ENCODE measurements around the gene KANK3. TPM values are rescaled to one million over a fixed set of nuclear protein-coding genes. Genes with fewer than 3 reads are reported as not detected.
A peak's percentile ranks its signal among the peaks of the same experiment; 100 is the strongest.

Gene KANK3
- total RNA-seq, 1 donor from 2014 or later: 2.9 TPM

GRCh38 chr19:8389891-8390616, 47.0 kb upstream of the KANK3 start, which contains the start of gene RAB11B:
Gene RAB11B, plus strand, starts transcription at chr19:8390360. Its CDS starts 57 bp downstream, at chr19:8390417.
- FAIRE-seq (peak; percentile 94), DNase-seq (ENCODE audit: low read depth) (peak; percentile 100)
- Mint-ChIP-seq H3K36me3 (ENCODE audit: low read depth, unreplicated experiment) (peaks cover 16% of the 10 kb centered on the region), H3K9me3 (ENCODE audit: unreplicated experiment) (peaks cover 3% of the 10 kb centered on the region), H3K27me3 (ENCODE audit: low read depth, unreplicated experiment) (no peaks in the 10 kb centered on the region), H3K27ac (ENCODE audit: unreplicated experiment) (peak within 1 kb of the TSS; percentile 90), H3K4me1 (ENCODE audit: low read depth, unreplicated experiment) (peaks cover 10% of the 10 kb centered on the region), H3K4me3 (ENCODE audit: unreplicated experiment) (peak within 1 kb of the TSS; percentile 93)
- no peak for TF ChIP-seq CTCF (IDR thresholded peaks at IDR 0.05; ENCODE audit: insufficient read depth, low read depth, low read length)
- TF ChIP-seq EZH2 (IDR thresholded peaks at IDR 0.05; ENCODE audit: insufficient read depth, low read length): no peak
- Histone ChIP-seq H2AFZ (ENCODE audit: low read depth, low read length) (peak within 1 kb of the TSS; percentile 64), H3K36me3 (ENCODE audit: insufficient read depth, low read length) (no peaks in the 10 kb centered on the region), H3K27ac (ENCODE audit: low read depth, low read length) (peak within 1 kb of the TSS; percentile 97), H3K9ac (ENCODE audit: low read length) (peak within 1 kb of the TSS; percentile 99), H3K27me3 (ENCODE audit: insufficient read depth, low read length) (no peaks in the 10 kb centered on the region), H3K4me1 (ENCODE audit: insufficient read depth, low read length) (peaks cover 10% of the 10 kb centered on the region), H3K4me3 (ENCODE audit: insufficient read depth, low read depth, low read length) (peak within 1 kb of the TSS; percentile 75), H3K9me3 (ENCODE audit: insufficient read depth, low read depth, low read length) (no peaks in the 10 kb centered on the region), H3K4me2 (ENCODE audit: low read length) (peak within 1 kb of the TSS; percentile 82), H3K79me2 (ENCODE audit: insufficient read depth, low read length) (peaks cover 45% of the 10 kb centered on the region), H4K20me1 (ENCODE audit: insufficient read depth, low read length) (peaks cover 41% of the 10 kb centered on the region)

GRCh38 chr19:8388612-8388958, 45.5 kb upstream of the KANK3 start:
- H3K27ac Mint-ChIP-seq (ENCODE audit: unreplicated experiment): no peak overlapping the region
- no peak overlapping the region for H3K9ac ChIP-seq (ENCODE audit: low read length)
- no peak overlapping the region for H2AFZ ChIP-seq (ENCODE audit: low read depth, low read length)
- H3K4me3 Mint-ChIP-seq (ENCODE audit: unreplicated experiment): peak overlapping the region; percentile 67
- H4K20me1 ChIP-seq (ENCODE audit: insufficient read depth, low read length): peaks cover 26% of the 10 kb centered on the region
- H3K27me3 Mint-ChIP-seq (ENCODE audit: low read depth, unreplicated experiment): no peaks in the 10 kb centered on the region
- H3K9me3 ChIP-seq (ENCODE audit: insufficient read depth, low read depth, low read length): no peaks in the 10 kb centered on the region
- peaks cover 31% of the 10 kb centered on the region for H3K79me2 ChIP-seq (ENCODE audit: insufficient read depth, low read length)
- TF ChIP-seq EZH2 (IDR thresholded peaks at IDR 0.05; ENCODE audit: insufficient read depth, low read length): no peak
- no peak for TF ChIP-seq CTCF (IDR thresholded peaks at IDR 0.05; ENCODE audit: insufficient read depth, low read depth, low read length)
- no peak overlapping the region for H3K27ac ChIP-seq (ENCODE audit: low read depth, low read length)
- FAIRE-seq (no peak), DNase-seq (ENCODE audit: low read depth) (no peak)
- peaks cover 6% of the 10 kb centered on the region for H3K4me1 Mint-ChIP-seq (ENCODE audit: low read depth, unreplicated experiment)
- no peak overlapping the region for H3K4me3 ChIP-seq (ENCODE audit: insufficient read depth, low read depth, low read length)
- H3K27me3 ChIP-seq (ENCODE audit: insufficient read depth, low read length): no peaks in the 10 kb centered on the region
- H3K4me1 ChIP-seq (ENCODE audit: insufficient read depth, low read length): peaks cover 10% of the 10 kb centered on the region
- peaks cover 3% of the 10 kb centered on the region for H3K9me3 Mint-ChIP-seq (ENCODE audit: unreplicated experiment)
- H3K36me3 Mint-ChIP-seq (ENCODE audit: low read depth, unreplicated experiment): peaks cover 20% of the 10 kb centered on the region
- H3K4me2 ChIP-seq (ENCODE audit: low read length): no peak overlapping the region
- H3K36me3 ChIP-seq (ENCODE audit: insufficient read depth, low read length): no peaks in the 10 kb centered on the region
